CD4-positive, alpha-beta T cell treated with Interferon gamma for 1 hour (primary cell): ENCODE measurements around the gene RANBP3L.
A peak's percentile ranks its signal among the peaks of the same experiment; 100 is the strongest.

Source experiments
- DNase-seq: peaks from one replicate; pipeline ENCODE4 v3.0.0-alpha.2; 2020

Gene RANBP3L

DNA sequence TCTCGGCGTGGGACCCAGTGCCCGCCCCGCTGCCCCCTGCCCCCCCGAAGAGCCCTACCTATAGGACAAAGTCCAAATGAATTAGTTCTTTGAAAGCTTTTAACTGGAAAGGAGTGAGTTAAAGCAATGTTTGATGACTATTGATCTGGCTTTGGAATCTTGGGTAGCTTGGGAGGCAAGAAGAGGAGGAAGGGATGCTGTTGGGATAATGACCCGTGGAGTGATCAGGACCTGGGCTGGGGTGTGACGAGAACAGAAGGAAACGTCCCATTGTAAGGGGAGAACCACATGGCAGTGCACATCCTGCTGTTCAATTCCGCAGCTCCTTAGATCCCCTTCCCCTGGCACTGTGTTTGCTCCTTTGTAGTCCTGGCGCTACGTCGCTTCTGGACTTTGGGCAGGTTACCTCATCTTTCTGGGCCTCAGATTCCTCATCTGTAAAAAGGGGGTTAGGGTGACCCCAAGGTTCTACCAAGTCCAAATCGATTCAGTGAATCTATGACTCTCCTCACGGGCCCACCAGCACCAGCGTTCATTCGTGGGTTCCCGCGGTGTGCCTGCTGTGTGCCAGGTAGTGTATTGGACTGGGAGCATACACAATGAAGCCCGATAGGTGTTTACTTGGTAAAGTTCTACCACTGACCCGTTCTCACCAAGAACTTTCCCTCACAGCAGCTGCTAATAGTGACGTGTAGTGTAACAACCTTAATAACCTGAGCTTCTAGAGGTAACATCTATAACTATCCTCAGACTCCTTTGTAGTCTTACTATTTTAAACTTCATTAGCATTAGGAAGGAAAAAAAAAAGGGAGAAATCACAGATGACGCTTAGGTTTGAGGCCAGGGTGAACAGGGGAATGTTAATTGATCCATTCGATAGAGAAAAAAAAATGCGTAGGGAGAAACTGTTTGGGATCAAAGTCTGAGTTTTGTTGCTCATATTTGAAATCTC, 58.9 kb downstream of the RANBP3L start:
- no peak for DNase-seq

DNA sequence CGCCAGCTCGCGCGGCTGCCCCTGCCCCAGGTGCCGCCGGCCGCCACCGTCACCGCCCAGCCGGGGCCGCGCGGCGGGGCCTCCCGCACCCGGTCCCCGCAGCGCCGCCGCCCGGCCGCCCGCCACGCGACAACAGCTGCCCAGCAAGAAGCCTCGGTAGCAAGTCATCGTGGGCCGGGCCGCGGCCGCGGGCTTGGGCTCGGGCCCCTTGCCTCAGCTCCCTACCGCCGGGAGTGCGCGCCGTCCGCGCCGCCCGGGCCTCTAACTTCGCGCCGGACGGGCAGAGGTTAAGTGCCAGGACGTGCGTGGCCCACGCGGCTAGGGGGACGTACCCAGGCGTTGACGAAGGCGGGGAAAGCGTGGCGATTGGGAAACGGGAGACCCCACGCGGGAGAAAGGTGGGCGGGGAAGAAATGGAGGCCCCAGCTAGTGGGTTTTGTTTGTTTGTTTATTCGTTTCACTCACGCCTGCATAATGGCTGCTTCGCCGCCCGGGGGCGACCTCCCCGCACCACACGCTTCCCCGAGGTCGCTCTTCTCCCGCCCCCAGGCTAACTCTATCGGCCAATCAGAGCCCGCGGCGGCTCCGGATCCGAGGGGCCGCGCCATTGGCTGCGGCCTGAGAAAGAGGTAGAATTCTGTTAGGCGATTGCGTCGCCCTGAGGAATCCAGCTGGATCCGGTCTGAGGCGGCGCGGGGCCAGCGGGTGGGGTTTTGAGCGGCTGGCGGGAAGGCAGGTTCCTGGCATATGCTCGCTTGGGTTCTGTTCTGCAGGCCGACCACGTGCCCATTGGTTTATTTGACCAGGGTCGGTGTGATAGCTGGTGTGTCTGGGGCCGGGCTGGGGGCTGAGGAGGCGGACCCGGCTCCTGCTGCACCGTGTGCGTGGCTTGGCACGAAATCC, 59.8 kb downstream of the RANBP3L start, which contains the start of gene NADK2:
TSS of gene NADK2 (minus strand) at position 295 of the 903 bp plus-strand sequence. CDS start at position 168, 127 bp downstream.
- peak; percentile 94 for DNase-seq

DNA sequence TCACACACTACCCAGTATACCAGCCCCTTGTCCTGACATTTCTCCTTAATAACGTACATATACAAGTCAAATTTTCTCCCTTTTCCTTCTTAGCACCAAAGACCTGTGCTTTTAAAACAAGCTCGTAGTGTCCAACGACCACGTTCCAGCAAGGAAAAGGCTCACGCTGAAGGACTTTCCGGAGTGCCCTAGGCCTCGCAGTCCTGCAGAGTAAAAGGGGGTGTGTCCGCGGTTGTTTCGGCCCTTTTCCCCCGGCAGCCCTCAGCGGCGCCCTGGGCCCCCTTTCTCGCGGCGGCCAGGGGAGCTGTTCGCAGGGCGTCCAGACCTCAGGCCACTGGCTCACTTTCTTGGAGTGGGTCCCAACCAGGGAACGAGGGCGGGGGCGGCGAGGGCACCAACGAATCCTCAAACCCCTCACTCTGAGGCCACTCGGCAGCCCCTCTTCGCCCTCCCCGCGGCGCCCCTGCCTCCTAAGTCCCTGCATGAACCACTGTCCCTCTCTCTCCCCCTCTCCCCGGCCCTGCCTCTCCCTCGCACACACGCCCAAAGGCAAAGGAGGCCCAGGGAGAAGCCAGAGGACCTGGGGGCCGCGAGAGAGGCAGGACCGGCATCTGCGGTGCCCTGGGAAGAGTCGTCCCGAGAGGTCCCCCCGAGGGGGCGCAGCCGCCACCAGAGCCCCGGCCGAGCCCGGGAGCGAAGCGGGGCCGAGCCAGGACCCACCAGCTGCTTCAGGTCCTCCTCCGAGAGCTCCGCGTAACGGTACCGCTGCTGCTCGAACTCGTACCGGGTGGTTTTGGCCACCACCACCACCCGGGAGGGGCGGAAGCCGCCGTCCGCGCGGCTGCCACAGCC, 60.7 kb downstream of the RANBP3L start:
- DNase-seq = peak; percentile 8

DNA sequence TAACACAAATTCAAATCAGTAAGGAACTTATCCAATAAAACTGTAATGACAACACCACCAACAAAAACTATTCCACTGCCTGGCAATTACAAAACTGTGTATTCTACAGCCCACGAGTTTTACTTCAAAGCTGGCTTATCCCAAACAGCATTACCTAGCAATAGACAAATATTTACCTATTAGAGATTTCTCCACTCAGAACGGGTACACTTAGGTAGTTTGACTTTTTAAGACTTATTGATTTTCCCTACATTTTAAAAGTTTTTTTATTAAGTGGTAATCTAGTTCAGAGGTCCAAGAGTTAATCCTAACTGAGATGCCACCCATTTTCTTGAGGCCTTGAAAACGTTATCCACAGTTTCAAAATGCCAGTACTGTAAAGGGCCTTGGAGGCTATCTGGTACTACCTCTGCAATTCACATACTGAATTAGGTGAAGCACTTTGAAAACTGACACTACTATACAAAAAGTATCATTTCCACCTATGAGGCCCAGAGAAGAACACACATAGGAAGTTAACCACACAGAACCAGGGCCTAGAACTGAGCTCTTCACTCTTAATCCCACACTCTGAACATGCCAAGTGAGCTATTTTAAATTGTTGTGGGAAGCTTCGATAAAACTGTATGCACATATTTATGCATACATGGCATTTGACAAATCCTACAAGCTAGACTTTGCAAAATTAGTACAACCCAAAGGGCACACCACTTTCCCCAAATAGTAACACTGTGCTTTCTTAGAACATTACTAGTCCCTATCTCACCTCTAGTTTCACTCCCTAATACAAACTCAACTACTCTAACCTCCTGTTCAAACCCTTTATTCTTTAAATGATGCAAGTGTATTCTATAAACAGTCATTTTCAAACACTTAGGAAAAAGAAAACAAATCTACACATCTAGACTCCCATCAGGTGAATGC, 62.1 kb downstream of the RANBP3L start:
- DNase-seq = no peak

DNA sequence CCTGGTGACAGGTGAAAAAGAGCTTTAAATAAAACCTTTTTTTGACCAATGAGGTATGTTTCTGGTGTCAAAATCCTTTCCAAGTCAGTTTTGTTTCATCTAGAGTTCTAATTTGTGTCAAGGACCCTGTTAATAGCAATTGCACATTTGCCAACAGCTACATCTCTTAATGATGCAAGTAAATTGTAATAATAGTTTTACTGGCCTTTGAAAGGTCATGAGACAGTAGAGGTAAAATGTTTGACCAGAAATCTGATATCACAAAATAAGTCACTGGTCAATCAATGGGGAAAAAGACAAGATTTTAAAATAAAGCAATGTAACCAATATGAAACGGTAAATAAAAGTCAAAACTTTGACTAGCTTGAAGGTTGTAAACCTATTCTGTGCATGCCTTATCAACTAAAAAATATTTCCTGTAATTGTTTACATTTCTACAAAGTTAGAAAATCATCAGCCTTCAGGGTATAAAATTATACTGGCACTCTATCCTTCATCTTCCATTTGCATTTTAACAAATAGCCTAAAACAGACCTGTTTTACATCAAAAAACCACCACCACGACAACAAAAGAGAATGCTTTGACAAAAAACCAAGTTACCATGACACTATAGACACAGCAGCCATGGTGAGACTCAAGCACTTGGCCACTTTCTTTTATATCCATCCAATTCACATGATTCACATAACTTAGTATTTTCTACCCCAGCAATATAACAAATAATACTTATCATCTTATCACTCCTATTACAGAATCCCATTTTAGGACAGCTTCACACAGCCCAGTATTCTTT, 63.0 kb downstream of the RANBP3L start:
- no peak for DNase-seq

DNA sequence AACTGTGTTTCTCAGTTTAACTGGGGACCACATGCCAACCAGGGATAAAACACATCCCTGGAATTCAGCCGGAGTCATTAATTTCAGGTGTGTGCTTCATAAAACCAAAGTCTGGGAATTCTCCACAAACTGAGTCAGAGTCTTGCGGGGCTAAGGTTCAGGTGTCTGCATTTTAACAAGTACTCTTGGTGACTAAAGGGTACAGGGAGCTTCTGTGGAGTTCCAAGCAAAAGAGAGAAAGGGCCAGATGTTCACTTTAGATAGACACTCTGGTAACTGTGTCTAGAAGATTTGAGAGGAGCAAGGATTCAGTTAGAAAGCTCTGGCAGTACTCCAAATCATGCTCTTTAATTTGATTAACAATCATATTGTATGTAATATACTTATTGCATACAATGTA, 64.0 kb downstream of the RANBP3L start:
- DNase-seq = no peak

DNA sequence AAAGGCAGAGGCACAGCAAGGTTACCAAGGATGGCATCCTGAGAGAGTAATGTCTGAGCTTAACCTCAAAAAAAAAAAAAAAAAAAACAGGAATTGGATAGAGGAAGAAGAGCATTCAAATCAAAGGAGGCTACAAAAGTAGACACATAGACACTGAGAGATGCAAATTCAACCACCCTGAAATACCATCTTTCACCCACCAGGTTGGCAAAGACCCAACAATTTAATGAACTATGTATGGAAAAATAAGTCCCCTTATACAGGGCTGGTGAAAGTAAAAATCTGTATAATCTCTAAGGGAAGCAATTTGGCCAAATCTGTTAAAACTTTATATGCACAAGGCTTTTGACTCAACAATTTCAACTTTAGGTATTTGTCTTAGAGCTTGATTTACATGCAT, 64.9 kb downstream of the RANBP3L start:
- DNase-seq = no peak

DNA sequence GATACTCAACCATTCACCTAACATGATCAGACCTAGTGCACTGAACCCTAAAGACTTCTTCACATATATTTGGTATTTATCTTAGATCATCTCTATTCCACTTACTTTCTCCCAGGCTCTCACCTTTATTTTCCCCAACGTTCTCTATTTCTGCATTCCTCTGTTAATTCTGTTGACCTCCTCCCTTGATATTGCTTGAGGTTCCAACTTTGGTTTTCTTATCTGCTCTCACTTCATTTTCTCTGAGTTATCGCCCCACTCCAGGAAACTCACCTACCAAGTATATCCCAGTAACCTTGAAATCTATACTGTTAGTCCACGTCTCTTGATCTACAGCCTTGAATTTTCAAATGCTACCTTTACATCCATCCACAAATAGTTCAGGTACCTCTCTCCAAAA, 69.2 kb downstream of the RANBP3L start:
- DNase-seq = no peak

DNA sequence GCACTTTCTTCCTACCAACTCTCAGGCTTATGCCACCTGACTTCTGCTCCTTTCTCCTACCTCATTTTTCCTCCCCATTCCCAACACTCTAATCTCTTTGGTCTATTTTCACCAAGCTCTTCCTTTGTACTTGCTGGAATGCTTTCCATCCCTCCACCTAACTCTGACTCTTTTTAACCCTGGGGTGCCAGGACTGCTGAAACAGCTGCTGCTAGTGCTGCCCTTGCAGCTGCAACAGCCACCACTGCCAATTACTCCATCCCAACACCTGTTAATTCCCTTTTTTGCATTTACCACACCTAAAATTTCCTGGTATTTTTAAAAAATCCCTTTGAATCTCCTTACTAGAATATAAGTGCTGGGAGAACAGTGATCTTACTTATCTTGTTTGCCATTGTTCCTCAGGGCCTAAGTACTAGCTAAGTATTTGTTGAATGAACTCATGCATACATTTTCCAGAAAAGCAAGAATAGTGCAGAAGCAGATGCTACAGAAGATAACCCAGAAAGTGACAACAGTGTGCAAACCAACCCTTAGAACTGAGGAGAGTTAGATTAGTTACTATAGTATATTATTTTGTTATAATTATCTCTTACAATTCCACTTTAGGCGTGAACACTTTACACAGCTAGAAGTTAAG, 71.4 kb downstream of the RANBP3L start:
- DNase-seq = no peak

DNA sequence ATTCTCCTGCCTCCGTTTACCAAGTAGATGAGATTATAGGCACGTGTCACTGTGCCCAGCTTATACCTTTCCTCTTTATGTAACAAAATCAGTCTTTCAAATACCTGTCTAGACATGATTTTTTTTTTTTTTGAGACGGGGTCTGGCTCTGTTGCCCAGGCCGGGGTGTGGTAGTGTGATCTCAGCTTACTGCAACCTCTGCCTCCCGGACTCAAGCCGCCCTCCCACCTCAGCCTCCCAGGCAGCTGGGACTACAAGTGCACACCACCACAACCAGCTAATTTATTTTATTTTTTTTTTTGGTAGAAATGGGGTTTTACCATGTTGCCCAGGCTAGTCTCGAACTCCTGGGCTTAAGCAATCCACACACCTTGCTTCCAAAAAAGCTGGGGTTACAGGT, 73.2 kb downstream of the RANBP3L start:
- no peak for DNase-seq

DNA sequence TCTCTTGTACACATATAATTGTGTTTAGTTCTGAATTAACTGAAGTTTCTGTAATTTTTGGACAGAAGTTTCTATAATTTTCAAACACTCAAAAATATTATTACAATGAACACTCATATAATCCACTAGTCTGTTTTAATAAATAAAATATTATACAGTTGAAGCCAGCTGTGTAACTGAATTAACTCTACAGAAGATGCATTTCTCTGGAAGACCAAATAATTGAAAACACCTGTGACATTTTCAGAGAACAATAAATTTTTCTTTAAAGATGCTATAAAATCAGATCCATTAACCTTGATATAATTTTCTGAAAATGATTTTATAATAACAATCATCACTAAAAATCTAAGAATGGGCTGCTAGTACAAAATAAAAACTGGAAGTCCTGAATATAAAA, 74.7 kb downstream of the RANBP3L start:
- DNase-seq = no peak

DNA sequence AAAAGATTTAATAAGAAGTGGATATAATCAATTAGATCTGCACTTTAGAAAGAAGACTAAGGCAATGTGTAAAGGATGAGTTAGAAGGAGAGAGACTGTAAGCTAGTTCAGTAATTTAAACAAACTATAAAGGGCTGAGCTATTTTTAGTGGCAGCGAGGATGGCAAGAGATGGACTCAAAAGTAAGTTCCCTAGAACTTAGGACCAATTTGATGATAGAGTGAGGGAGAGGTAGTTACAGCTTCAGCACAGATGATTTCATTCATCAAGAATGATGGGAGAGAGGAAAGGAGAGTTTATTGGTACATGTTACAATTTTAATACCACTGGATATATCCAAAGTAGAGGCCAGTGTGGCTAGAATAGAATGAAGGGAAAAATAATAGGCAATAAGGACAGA, 79.1 kb downstream of the RANBP3L start:
- DNase-seq = no peak

DNA sequence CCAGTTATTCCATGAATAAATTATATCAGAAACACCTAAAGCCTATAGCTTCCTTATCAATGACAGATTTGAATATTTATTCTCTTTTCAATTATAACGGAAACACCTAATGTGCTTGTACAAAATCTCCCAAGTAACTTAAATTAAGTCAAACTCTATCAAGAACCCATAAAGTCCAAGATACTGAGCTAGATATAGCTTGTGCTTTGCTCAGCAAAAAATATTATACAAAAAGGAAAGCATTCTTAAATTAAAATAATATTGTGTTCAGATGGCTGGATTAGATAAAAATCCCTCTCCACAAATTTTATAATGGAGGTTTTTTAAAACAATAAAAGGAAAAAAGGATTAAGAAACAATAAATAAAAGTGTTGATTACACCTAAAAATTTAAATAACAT, 83.7 kb downstream of the RANBP3L start:
- DNase-seq = no peak

DNA sequence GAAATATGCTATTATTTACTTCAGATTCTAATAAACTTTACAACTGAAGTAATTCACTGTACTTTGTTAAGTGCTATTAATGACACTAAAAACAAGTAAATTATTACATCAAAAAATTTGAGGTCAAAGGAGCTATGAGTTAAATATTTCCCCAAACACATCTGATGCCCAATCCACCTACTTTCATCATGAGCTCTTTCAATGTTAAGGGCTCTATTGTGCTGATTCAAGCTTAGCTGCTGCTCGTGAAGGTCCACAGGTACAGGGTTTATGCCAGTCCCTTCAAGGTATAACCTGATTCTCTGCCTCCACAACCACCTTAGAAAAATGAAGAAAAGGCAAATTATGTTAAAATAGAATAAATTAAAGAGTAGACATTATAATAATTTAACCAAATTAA, 84.1 kb downstream of the RANBP3L start:
- DNase-seq = no peak

DNA sequence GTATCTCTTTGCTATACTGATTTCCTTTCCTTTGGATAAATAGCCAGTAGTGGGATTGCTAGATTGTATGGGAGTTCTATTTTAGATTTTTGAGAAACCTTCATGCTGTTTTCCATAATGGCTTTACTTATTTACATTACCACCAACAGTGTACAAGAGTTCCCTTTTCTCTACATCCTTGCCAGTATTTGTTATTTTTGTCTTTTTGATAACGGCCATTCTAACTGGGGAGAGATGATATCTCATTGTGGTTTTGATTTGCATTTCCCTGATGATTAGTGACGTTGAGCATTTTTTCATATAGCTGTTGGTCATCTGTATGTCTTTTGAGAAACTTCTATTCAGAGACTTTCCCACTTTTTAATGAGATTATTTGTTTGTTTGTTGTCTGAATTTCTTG, 85.8 kb downstream of the RANBP3L start:
- DNase-seq = no peak

DNA sequence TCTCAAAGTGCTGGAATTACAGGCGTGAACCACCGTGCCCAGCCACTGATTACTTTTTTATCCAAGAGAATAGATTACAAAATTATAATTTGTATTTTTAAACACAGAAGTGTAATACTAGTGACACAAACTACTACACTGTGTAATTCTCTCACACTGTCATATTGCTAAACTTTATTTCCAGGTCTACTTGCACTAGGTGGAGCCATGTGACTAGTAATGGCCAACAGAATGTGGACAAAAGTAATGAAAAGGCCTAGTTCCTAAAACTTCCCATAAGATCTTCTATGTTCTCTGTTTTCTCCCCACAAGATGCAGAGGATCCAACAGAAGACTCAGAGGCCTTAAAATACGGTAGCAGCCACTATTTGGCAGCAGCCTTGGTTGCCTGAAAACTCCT, 87.3 kb downstream of the RANBP3L start:
- no peak for DNase-seq

DNA sequence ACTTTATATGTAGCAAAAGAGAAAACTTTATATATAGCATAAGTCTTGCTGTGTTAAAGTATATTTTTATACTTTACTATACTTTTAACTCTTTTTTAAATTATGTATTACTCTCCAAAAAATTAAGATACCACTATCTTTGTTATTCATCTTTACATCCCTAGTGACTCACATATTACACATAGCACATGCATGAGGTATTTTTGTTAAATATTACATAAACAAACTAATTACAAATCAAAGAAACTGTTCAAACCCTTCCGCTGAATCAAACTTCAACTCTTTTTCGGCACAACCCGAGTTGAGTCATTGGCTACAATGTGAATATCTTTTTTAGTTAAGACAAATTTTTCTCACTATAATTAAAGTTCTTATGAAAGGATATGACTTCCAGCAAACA, 92.0 kb downstream of the RANBP3L start:
- DNase-seq = no peak

DNA sequence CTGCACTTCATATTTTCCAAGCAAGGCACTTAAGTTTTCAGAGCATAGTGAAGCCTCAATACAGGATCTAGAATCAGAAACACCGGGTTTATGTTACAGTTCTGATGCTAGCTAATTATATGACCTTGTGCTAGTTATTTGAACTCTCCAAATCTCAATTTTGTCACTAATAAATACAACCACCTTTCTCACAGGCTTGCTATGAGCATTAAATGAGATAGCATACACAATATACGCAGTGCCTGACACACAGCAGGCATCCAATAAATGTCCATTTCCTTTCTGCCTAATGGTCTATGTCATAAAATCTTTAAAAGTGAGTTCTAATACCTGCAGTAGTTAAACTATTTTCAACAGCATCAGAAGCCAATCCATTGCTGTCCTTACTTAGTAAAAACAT, 92.9 kb downstream of the RANBP3L start:
- DNase-seq = no peak

DNA sequence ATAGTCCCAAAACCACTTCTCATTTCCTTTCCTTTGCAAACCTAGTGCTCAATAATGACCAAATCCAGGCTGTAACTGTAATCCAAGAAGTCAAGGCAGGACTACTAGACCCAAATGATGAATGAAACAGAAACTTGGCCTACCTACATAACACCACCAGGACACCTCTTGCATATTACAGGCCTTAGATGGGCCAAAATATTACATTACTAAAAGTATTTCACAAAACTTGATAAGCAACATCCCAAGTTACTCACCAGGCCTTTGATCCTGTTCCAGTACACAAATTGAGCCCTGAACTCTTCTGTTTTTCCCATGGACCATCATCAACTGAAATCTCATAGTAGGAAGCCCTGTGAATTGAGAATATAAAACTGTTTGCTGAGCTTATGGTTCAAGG, 94.8 kb downstream of the RANBP3L start:
- DNase-seq = no peak

DNA sequence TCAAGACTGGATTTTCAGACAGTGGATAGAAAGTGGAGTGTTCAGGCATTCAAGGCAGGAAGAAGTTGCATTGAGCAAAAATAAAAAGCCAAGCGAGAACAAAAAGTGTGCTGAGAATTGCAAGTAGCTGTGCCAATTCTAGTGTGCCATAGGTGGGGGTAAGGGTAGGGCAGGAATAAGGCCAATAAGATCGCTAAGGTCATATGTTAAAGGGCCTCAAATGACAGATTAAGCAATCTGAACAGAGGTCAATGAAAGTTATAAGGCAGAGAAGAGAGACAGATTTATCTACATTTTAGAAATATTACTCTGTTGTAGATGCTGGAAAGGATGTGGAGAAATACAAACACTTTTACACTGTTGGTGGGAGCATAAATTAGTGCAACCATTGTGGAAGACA, 96.4 kb downstream of the RANBP3L start:
- no peak for DNase-seq
